ENCODE data around the gene RADIL. TPM values are rescaled to one million over a fixed set of nuclear protein-coding genes. Genes with fewer than 3 reads are reported as not detected.

The RADIL gene
- total and polyA plus RNA-seq, 9 of the 15 experiments (the other 6 are each of a cell fraction or from before 2014, with no cell fraction given): 0.06 to 8.1 (median 1.9) TPM; not detected in 1

DNA sequence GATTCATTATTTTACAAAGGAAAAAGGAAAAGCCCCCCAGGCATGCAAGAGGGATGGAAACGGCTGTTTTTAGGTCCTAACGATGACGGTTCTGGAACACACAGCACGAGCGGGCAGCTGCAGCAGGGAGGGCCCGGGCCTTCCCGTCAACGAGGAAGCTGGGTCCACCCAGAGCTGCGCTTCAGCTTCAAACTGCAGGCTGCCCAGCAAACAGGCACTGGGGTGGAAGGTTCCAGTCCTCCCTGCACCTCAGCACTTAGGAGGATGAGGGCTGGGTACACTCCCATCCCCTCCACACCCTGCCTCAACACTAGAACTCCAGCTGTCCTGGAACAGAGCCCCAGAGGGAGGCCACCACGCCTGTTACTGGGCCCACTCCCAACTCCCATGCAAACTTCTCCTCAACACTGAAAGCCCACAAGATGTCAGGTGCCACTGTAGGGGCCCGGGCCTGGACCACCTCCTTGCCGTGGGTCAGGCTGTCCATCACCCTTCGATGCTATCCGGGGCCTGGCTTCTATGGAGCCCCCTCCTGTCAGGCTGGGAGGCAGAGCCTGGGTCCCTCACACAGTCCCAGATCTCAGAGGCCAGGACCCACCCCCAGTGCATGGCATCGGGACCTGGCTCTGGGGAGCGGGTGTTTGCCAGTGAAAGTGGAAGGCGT is 54.7 kb downstream of the RADIL start (continued):
- TF ChIP-seq, protein P1, sequence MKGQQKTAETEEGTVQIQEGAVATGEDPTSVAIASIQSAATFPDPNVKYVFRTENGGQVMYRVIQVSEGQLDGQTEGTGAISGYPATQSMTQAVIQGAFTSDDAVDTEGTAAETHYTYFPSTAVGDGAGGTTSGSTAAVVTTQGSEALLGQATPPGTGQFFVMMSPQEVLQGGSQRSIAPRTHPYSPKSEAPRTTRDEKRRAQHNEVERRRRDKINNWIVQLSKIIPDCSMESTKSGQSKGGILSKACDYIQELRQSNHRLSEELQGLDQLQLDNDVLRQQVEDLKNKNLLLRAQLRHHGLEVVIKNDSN (CRISPR knock-in tag; IDR thresholded peaks at IDR 0.05): no peak
- TF ChIP-seq ETV6 (IDR thresholded peaks at IDR 0.05; ENCODE audit: borderline replicate concordance in 1 of 2, low read depth in 2 of 2, low read length in 1 of 2): no peak
- TF ChIP-seq ETV6 (CRISPR knock-in tag; IDR thresholded peaks at IDR 0.05; ENCODE audit: borderline replicate concordance): no peak
- no peak for TF ChIP-seq ETV5 (CRISPR knock-in tag; IDR thresholded peaks at IDR 0.05; ENCODE audit: low read depth)
- TF ChIP-seq, protein P2, sequence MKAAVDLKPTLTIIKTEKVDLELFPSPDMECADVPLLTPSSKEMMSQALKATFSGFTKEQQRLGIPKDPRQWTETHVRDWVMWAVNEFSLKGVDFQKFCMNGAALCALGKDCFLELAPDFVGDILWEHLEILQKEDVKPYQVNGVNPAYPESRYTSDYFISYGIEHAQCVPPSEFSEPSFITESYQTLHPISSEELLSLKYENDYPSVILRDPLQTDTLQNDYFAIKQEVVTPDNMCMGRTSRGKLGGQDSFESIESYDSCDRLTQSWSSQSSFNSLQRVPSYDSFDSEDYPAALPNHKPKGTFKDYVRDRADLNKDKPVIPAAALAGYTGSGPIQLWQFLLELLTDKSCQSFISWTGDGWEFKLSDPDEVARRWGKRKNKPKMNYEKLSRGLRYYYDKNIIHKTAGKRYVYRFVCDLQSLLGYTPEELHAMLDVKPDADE (conservative IDR thresholded peaks at IDR 0.05; ENCODE audit: control insufficient read depth, low read depth, low read length): no peak
- no peak for TF ChIP-seq OTX1 (CRISPR knock-in tag; IDR thresholded peaks at IDR 0.05)
- TF ChIP-seq, protein P3, sequence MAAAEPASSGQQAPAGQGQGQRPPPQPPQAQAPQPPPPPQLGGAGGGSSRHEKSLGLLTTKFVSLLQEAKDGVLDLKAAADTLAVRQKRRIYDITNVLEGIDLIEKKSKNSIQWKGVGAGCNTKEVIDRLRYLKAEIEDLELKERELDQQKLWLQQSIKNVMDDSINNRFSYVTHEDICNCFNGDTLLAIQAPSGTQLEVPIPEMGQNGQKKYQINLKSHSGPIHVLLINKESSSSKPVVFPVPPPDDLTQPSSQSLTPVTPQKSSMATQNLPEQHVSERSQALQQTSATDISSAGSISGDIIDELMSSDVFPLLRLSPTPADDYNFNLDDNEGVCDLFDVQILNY (CRISPR knock-in tag; IDR thresholded peaks at IDR 0.05): no peak
- TF ChIP-seq BCOR (IDR thresholded peaks at IDR 0.05): no peak
